HG03520 (cell line): ENCODE measurements around the gene IFNGR2.
"Not testable (repeated sequence)": the region's sequence is repeated elsewhere in the genome, so short reads cannot be mapped to it uniquely, and the experiment has no call there.

Source experiments
- ATAC-seq: cut with Tn5 transposase; IDR thresholded peaks from one replicate; pipeline ENCODE4 v1.9.1; 2021; ENCODE audit warnings: mild to moderate bottlenecking, moderate library complexity; ENCODE audit not compliant: unreplicated experiment

IFNGR2 gene

GRCh38 chr21:33434770-33435360, 31.7 kb downstream of the IFNGR2 start:
- ATAC-seq = peak; percentile 92

GRCh38 chr21:33437140-33437539, 33.9 kb downstream of the IFNGR2 start:
- ATAC-seq = no peak

- ATAC-seq = no peak
Observed at GRCh38 chr21:33441489-33442477, 38.6 kb downstream of the IFNGR2 start.

GRCh38 chr21:33443194-33443593, 40.0 kb downstream of the IFNGR2 start:
- no peak for ATAC-seq

GRCh38 chr21:33444499-33444898, 41.3 kb downstream of the IFNGR2 start:
- no peak for ATAC-seq

GRCh38 chr21:33446620-33447019, 43.4 kb downstream of the IFNGR2 start:
- ATAC-seq = not testable (repeated sequence)

- ATAC-seq = no peak
Observed at GRCh38 chr21:33449616-33450015, 46.4 kb downstream of the IFNGR2 start.

- ATAC-seq = no peak
Observed at GRCh38 chr21:33451634-33452071, 48.4 kb downstream of the IFNGR2 start.

- no peak for ATAC-seq
Observed at GRCh38 chr21:33452362-33452761, 49.1 kb downstream of the IFNGR2 start.

- ATAC-seq = no peak
Observed at GRCh38 chr21:33455686-33456446, 52.7 kb downstream of the IFNGR2 start.

GRCh38 chr21:33458861-33459260, 55.6 kb downstream of the IFNGR2 start:
- ATAC-seq = no peak

- no peak for ATAC-seq
Observed at GRCh38 chr21:33461538-33462250, 58.5 kb downstream of the IFNGR2 start.

- ATAC-seq = not testable (repeated sequence)
Observed at GRCh38 chr21:33469183-33469582, 66.0 kb downstream of the IFNGR2 start.

- ATAC-seq = no peak
Observed at GRCh38 chr21:33470701-33471100, 67.5 kb downstream of the IFNGR2 start.

GRCh38 chr21:33473344-33473743, 70.1 kb downstream of the IFNGR2 start:
- no peak for ATAC-seq

GRCh38 chr21:33477066-33477465, 73.9 kb downstream of the IFNGR2 start:
- no peak for ATAC-seq

GRCh38 chr21:33478182-33478581, 75.0 kb downstream of the IFNGR2 start:
- ATAC-seq = no peak

GRCh38 chr21:33478935-33479678, 75.9 kb downstream of the IFNGR2 start:
- peak; percentile 4 for ATAC-seq

GRCh38 chr21:33479679-33480480, 76.7 kb downstream of the IFNGR2 start, which contains the start of gene TMEM50B:
Gene TMEM50B, minus strand, starts transcription at chr21:33479974. Its CDS starts 11,089 bp downstream, at chr21:33468885.
- ATAC-seq = peak; percentile 86
